Fibroblast of lung (primary cell): ENCODE data around the gene NID1. TPM values are rescaled to one million over a fixed set of nuclear protein-coding genes. Genes with fewer than 3 reads are reported as not detected.
A peak's percentile ranks its signal among the peaks of the same experiment; 100 is the strongest.
"Not testable (repeated sequence)": the region's sequence is repeated elsewhere in the genome, so short reads cannot be mapped to it uniquely, and the experiment has no call there.

Source experiments
- DNase-seq, 2 donors: peaks; one replicate each; pipeline versions ENCODE4 v3.0.0 to v3.0.0-alpha.2; 2010; ENCODE audit warnings: low read depth in 2 of 2
- H2AFZ ChIP-seq: 2 replicates; pipeline ENCODE4 v1.5.1; 2012; ENCODE audit warnings: low read length, control low read depth, inconsistent platforms
- H3K27ac ChIP-seq: 2 replicates; pipeline ENCODE4 v1.5.1; 2011; ENCODE audit warnings: low read length, control low read depth; ENCODE audit not compliant: insufficient read depth
- H3K27me3 ChIP-seq: 2 replicates; pipeline ENCODE4 v1.5.1; 2011; ENCODE audit warnings: mild to moderate bottlenecking, low read length; ENCODE audit not compliant: control insufficient read depth, insufficient read depth
- H3K36me3 ChIP-seq: 2 replicates; pipeline ENCODE4 v1.5.1; 2011; ENCODE audit warnings: low read length; ENCODE audit not compliant: control insufficient read depth, insufficient read depth
- H3K4me1 ChIP-seq: 2 replicates; pipeline ENCODE4 v1.5.1; 2011; ENCODE audit warnings: low read length; ENCODE audit not compliant: control insufficient read depth, insufficient read depth; ENCODE audit errors: extremely low read depth
- H3K4me2 ChIP-seq: 2 replicates; pipeline ENCODE4 v1.5.1; 2011; ENCODE audit warnings: low read length, control low read depth; ENCODE audit not compliant: insufficient read depth; ENCODE audit errors: extremely low read depth
- H3K4me3 ChIP-seq, 4 experiments: fragments of 200-600 bp in 1 of 4; sonication (generic) in 1 of 4; replicated peaks in 1 of 4; 2 replicates each; pipeline ENCODE4 v1.5.1; 2011 to 2016; ENCODE audit warnings: low read length in 4 of 4, low read depth in 3 of 4, mild to moderate bottlenecking in 3 of 4, control low read depth in 2 of 4, inconsistent platforms in 1 of 4, mixed read lengths in 1 of 4; ENCODE audit not compliant: insufficient read depth in 1 of 4; ENCODE audit errors: control extremely low read depth in 1 of 4
- H3K79me2 ChIP-seq: 2 replicates; pipeline ENCODE4 v1.5.1; 2012; ENCODE audit warnings: mild to moderate bottlenecking, low read length, inconsistent platforms; ENCODE audit not compliant: control insufficient read depth, insufficient read depth
- H3K9ac ChIP-seq: 2 replicates; pipeline ENCODE4 v1.5.1; 2011; ENCODE audit warnings: mild to moderate bottlenecking, low read length, control low read depth; ENCODE audit not compliant: insufficient read depth
- H3K9me3 ChIP-seq: 2 replicates; pipeline ENCODE4 v1.5.1; 2012; ENCODE audit warnings: low read depth, low read length; ENCODE audit not compliant: control insufficient read depth, insufficient read depth
- H4K20me1 ChIP-seq: 2 replicates; pipeline ENCODE4 v1.5.1; 2011; ENCODE audit warnings: low read length; ENCODE audit not compliant: control insufficient read depth, insufficient read depth; ENCODE audit errors: extremely low read depth
- EZH2 ChIP-seq: IDR thresholded peaks from 2 replicates; pipeline ENCODE4 v1.5.1; 2012; ENCODE audit warnings: low read length, control low read depth, mild to moderate bottlenecking; ENCODE audit errors: missing control alignments
- polyA plus RNA-seq, 2 donors: library from polyadenylated mRNA; depleted of rRNA in 1 of 2; stranded (reverse) in 1 of 2; unstranded in 1 of 2; fragments of >200 nt; gene quantifications; 2 replicates each; pipeline ENCODE4 v1.2.1, GENCODE V29; 2011 to 2012; ENCODE audit warnings: missing spikeins in 1 of 2
- total RNA-seq: library from RNA; depleted of rRNA; stranded (reverse); fragments of >200 nt; gene quantifications from 2 replicates; pipeline ENCODE4 v1.2.1, GENCODE V29; 2014
- TF ChIP-seq, protein P1 (sequence below), 2 donors: IDR thresholded peaks in 1 of 2; conservative IDR thresholded peaks in 1 of 2; 1 replicate in 1 of 2; 2 replicates in 1 of 2; pipeline ENCODE4 v1.5.1; 2011 to 2012; ENCODE audit warnings: low read length in 2 of 2, control low read depth in 1 of 2, inconsistent platforms in 1 of 2, low read depth in 1 of 2, mild to moderate bottlenecking in 1 of 2

Gene NID1
- total and polyA plus RNA-seq, 2 donors (not counting 1 experiment from before 2014, with no cell fraction given) = 29.1 to 152 TPM

- Histone ChIP-seq H3K9me3 (peaks cover 5% of the 10 kb centered on the region), H3K9ac (no peak overlapping the region), H2AFZ (no peak overlapping the region), H4K20me1 (no peaks in the 10 kb centered on the region), H3K27ac (no peak overlapping the region), H3K4me1 (no peaks in the 10 kb centered on the region), H3K4me2 (no peak overlapping the region), H3K27me3 (no peaks in the 10 kb centered on the region), H3K79me2 (no peaks in the 10 kb centered on the region), H3K36me3 (no peaks in the 10 kb centered on the region), H3K4me3 (no peak overlapping the region)
- TF ChIP-seq, protein P1, sequence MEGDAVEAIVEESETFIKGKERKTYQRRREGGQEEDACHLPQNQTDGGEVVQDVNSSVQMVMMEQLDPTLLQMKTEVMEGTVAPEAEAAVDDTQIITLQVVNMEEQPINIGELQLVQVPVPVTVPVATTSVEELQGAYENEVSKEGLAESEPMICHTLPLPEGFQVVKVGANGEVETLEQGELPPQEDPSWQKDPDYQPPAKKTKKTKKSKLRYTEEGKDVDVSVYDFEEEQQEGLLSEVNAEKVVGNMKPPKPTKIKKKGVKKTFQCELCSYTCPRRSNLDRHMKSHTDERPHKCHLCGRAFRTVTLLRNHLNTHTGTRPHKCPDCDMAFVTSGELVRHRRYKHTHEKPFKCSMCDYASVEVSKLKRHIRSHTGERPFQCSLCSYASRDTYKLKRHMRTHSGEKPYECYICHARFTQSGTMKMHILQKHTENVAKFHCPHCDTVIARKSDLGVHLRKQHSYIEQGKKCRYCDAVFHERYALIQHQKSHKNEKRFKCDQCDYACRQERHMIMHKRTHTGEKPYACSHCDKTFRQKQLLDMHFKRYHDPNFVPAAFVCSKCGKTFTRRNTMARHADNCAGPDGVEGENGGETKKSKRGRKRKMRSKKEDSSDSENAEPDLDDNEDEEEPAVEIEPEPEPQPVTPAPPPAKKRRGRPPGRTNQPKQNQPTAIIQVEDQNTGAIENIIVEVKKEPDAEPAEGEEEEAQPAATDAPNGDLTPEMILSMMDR (conservative IDR thresholded peaks at IDR 0.05 in 1 of 2, IDR thresholded peaks at IDR 0.05 in 1 of 2; ENCODE audit: low read depth in 1 of 2, low read length in 2 of 2) = no peak
- no peak for TF ChIP-seq EZH2
- DNase-seq = peak in 1 of 2 donors; percentile 7
These were observed 34.6 kb upstream of the NID1 start for GRCh38 chr1:236099355-236099974.

- DNase-seq = no peak
- H3K27ac ChIP-seq = no peak overlapping the region
- no peaks in the 10 kb centered on the region for H3K27me3 ChIP-seq
- H3K4me1 ChIP-seq = no peaks in the 10 kb centered on the region
- no peak overlapping the region for H2AFZ ChIP-seq
- TF ChIP-seq, protein P1 (conservative IDR thresholded peaks at IDR 0.05 in 1 of 2, IDR thresholded peaks at IDR 0.05 in 1 of 2; ENCODE audit: low read depth in 1 of 2, low read length in 2 of 2) = no peak
- TF ChIP-seq EZH2 = no peak
- H3K4me2 ChIP-seq = no peak overlapping the region
- no peaks in the 10 kb centered on the region for H4K20me1 ChIP-seq
- H3K9me3 ChIP-seq = peaks cover 5% of the 10 kb centered on the region
- no peaks in the 10 kb centered on the region for H3K36me3 ChIP-seq
- H3K4me3 ChIP-seq = no peak overlapping the region
- no peak overlapping the region for H3K9ac ChIP-seq
- H3K79me2 ChIP-seq = no peaks in the 10 kb centered on the region
These were observed 33.4 kb upstream of the NID1 start for GRCh38 chr1:236098267-236098666.

- not testable (repeated sequence) for H3K4me1 ChIP-seq, H3K9ac ChIP-seq, H3K36me3 ChIP-seq, H3K9me3 ChIP-seq, H3K27me3 ChIP-seq, H4K20me1 ChIP-seq, H2AFZ ChIP-seq, H3K79me2 ChIP-seq, H3K4me2 ChIP-seq, H3K4me3 ChIP-seq
- H3K27ac ChIP-seq = peak overlapping the region; percentile 0
- DNase-seq = peak; percentile 83 to 86
These were observed 32.0 kb upstream of the NID1 start for GRCh38 chr1:236096660-236097482.
